HG03103 (cell line): ENCODE results near the gene APMAP.
"Not testable (repeated sequence)": the region's sequence is repeated elsewhere in the genome, so short reads cannot be mapped to it uniquely, and the experiment has no call there.

Experiments used
- ATAC-seq: cut with Tn5 transposase; IDR thresholded peaks from one replicate; pipeline ENCODE4 v1.9.1; 2021; ENCODE audit warnings: low read depth; ENCODE audit not compliant: unreplicated experiment

The APMAP gene

GRCh38 chr20:24955045-24955444 is 37.5 kb downstream of the APMAP start:
- peak; percentile 90 for ATAC-seq

GRCh38 chr20:24954566-24954965 is 38.0 kb downstream of the APMAP start:
- ATAC-seq: no peak

GRCh38 chr20:24954151-24954550 is 38.4 kb downstream of the APMAP start:
- no peak for ATAC-seq

- ATAC-seq: no peak
Observed at GRCh38 chr20:24953621-24954133, 38.9 kb downstream of the APMAP start.

GRCh38 chr20:24953209-24953575 is 39.4 kb downstream of the APMAP start:
- no peak for ATAC-seq

GRCh38 chr20:24952376-24953208 is 40.0 kb downstream of the APMAP start:
- ATAC-seq: no peak

GRCh38 chr20:24951536-24952083 is 40.9 kb downstream of the APMAP start:
- ATAC-seq: no peak

GRCh38 chr20:24950836-24951525 is 41.6 kb downstream of the APMAP start:
- no peak for ATAC-seq

- ATAC-seq: no peak
Observed at GRCh38 chr20:24950128-24950835, 42.3 kb downstream of the APMAP start.

GRCh38 chr20:24949756-24950127 is 42.8 kb downstream of the APMAP start:
- ATAC-seq: no peak

GRCh38 chr20:24948939-24949679 is 43.4 kb downstream of the APMAP start, which contains the start of gene CST7:
Gene CST7 (plus strand): TSS chr20:24949269. CDS start chr20:24949506, 237 bp downstream.
- ATAC-seq: no peak

- not testable (repeated sequence) for ATAC-seq
Observed at GRCh38 chr20:24948396-24948938, 44.1 kb downstream of the APMAP start.

GRCh38 chr20:24946376-24946775 is 46.2 kb downstream of the APMAP start:
- ATAC-seq: not testable (repeated sequence)

GRCh38 chr20:24943731-24944130 is 48.8 kb downstream of the APMAP start:
- no peak for ATAC-seq

GRCh38 chr20:24943196-24943595 is 49.4 kb downstream of the APMAP start:
- no peak for ATAC-seq

GRCh38 chr20:24942679-24943078 is 49.9 kb downstream of the APMAP start:
- ATAC-seq: no peak

- no peak for ATAC-seq
Observed at GRCh38 chr20:24939036-24939435, 53.5 kb downstream of the APMAP start.

GRCh38 chr20:24938498-24938897 is 54.1 kb downstream of the APMAP start:
- no peak for ATAC-seq

- ATAC-seq: no peak
Observed at GRCh38 chr20:24937579-24937978, 55.0 kb downstream of the APMAP start.
